Measurements from ENCODE around the gene GPSM1. TPM values are rescaled to one million over a fixed set of nuclear protein-coding genes. Genes with fewer than 3 reads are reported as not detected.

Gene GPSM1
- total and polyA plus RNA-seq, 9 of the 15 experiments (the other 6 are each of a cell fraction or from before 2014, with no cell fraction given), result 0.04 to 14.2 (median 3.1) TPM

- TF ChIP-seq ZFX (CRISPR knock-in tag; IDR thresholded peaks at IDR 0.05), result peak; percentile 60
- TF ChIP-seq PYGO2 (tag; IDR thresholded peaks at IDR 0.05), result no peak
- TF ChIP-seq GATAD2A (IDR thresholded peaks at IDR 0.05), result 0 out of 2 replicates have a peak, but pooled peaks have one; percentile 58
- TF ChIP-seq ZBTB7A (IDR thresholded peaks at IDR 0.05; ENCODE audit: borderline replicate concordance, control insufficient read depth, low read depth, low read length), result peak; percentile 49; the same call in 1 of the 2 replicates
- TF ChIP-seq, protein P1, sequence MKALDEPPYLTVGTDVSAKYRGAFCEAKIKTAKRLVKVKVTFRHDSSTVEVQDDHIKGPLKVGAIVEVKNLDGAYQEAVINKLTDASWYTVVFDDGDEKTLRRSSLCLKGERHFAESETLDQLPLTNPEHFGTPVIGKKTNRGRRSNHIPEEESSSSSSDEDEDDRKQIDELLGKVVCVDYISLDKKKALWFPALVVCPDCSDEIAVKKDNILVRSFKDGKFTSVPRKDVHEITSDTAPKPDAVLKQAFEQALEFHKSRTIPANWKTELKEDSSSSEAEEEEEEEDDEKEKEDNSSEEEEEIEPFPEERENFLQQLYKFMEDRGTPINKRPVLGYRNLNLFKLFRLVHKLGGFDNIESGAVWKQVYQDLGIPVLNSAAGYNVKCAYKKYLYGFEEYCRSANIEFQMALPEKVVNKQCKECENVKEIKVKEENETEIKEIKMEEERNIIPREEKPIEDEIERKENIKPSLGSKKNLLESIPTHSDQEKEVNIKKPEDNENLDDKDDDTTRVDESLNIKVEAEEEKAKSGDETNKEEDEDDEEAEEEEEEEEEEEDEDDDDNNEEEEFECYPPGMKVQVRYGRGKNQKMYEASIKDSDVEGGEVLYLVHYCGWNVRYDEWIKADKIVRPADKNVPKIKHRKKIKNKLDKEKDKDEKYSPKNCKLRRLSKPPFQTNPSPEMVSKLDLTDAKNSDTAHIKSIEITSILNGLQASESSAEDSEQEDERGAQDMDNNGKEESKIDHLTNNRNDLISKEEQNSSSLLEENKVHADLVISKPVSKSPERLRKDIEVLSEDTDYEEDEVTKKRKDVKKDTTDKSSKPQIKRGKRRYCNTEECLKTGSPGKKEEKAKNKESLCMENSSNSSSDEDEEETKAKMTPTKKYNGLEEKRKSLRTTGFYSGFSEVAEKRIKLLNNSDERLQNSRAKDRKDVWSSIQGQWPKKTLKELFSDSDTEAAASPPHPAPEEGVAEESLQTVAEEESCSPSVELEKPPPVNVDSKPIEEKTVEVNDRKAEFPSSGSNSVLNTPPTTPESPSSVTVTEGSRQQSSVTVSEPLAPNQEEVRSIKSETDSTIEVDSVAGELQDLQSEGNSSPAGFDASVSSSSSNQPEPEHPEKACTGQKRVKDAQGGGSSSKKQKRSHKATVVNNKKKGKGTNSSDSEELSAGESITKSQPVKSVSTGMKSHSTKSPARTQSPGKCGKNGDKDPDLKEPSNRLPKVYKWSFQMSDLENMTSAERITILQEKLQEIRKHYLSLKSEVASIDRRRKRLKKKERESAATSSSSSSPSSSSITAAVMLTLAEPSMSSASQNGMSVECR (CRISPR knock-in tag; IDR thresholded peaks at IDR 0.05), result peak; percentile 17; the same call in 1 of the 2 replicates
- TF ChIP-seq, protein P2, sequence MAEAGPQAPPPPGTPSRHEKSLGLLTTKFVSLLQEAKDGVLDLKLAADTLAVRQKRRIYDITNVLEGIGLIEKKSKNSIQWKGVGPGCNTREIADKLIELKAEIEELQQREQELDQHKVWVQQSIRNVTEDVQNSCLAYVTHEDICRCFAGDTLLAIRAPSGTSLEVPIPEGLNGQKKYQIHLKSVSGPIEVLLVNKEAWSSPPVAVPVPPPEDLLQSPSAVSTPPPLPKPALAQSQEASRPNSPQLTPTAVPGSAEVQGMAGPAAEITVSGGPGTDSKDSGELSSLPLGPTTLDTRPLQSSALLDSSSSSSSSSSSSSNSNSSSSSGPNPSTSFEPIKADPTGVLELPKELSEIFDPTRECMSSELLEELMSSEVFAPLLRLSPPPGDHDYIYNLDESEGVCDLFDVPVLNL (CRISPR knock-in tag; IDR thresholded peaks at IDR 0.05; ENCODE audit: low read depth), result no peak
- 0 out of 2 replicates have a peak, but pooled peaks have one; percentile 17 for TF ChIP-seq ZBTB2 (IDR thresholded peaks at IDR 0.05)
- TF ChIP-seq PHF8 (IDR thresholded peaks at IDR 0.05; ENCODE audit: borderline replicate concordance, low read length), result peak; percentile 17; the same call in 1 of the 2 replicates
- no peak for TF ChIP-seq THRAP3 (IDR thresholded peaks at IDR 0.05; ENCODE audit: borderline replicate concordance)
- in situ Hi-C loops (cut with MboI) (loop anchor here (25.0 kb wide), 1 partner anchor 310 kb away; no protein-coding TSS in a partner anchor), intact Hi-C loops (cut with micrococcal nuclease) (no loop called here)
- DNase-seq (ENCODE audit: extremely low read depth in 1 of 4, low spot score in 3 of 4), result no peak
- peak overlapping the region; percentile 59 to 88 for H3K9ac ChIP-seq (ENCODE audit: insufficient read depth in 1 of 2, low read depth in 2 of 2, low read length in 2 of 2)
- peak overlapping the region; percentile 68; the same call in 1 of the 3 replicates for H3K27ac ChIP-seq (ENCODE audit: extremely low read depth, low read depth, low read length)
- ChIA-PET CTCF (ENCODE audit: low intra/inter-chr PET ratio) (no interaction called here), POLR2A (interaction anchor here (0.5 to 1.6 kb wide), 3 partner anchors 10 to 37 kb away, joined by 3 to 5 read pairs (median 3); partner anchors contain the start of gene DNLZ)
- H3K4me2 ChIP-seq (ENCODE audit: insufficient read depth, low read length), result peak overlapping the region; percentile 21
- H3K9me1 ChIP-seq (ENCODE audit: control insufficient read depth, insufficient read depth, low read length), result no peaks in the 10 kb centered on the region
- H3K36me3 ChIP-seq (ENCODE audit: control insufficient read depth, insufficient read depth, low read length), result no peaks in the 10 kb centered on the region
- BruUV-seq (replicated peaks), result no TSS peak
- 59% methylated on average over 12 of the region's 17 CpGs for WGBS (ENCODE audit: insufficient coverage, low coverage, missing lambda C conversion rate)
- peak overlapping the region; percentile 52 for H3K4me3 ChIP-seq
- H2AFZ ChIP-seq (ENCODE audit: low read depth, low read length), result peak overlapping the region; percentile 84
- no peak for FAIRE-seq
- ATAC-seq, result peak; percentile 10; the same call in 2 of the 3 replicates
- no peaks in the 10 kb centered on the region for H3K9me3 ChIP-seq (replicated peaks; ENCODE audit: control insufficient read depth, insufficient read depth, low read depth, low read length)
- no peaks in the 10 kb centered on the region; the same call in 1 of the 2 replicates for H4K20me1 ChIP-seq (replicated peaks; ENCODE audit: control insufficient read depth, insufficient read depth, low read length)
- peaks cover 15% of the 10 kb centered on the region for H3K79me2 ChIP-seq (ENCODE audit: control insufficient read depth, insufficient read depth, low read length)
- peaks cover 4 to 87% of the 10 kb centered on the region in 2 experiments for H3K4me1 ChIP-seq (replicated peaks in 1 of 2; ENCODE audit: control insufficient read depth in 2 of 2, insufficient read depth in 2 of 2, low read length in 2 of 2)
- H3K27me3 ChIP-seq (ENCODE audit: control insufficient read depth in 2 of 2, insufficient read depth in 2 of 2, low read length in 2 of 2), result peaks cover 13 to 28% of the 10 kb centered on the region in 2 experiments; a peak in 4 of 5 replicates
Measured at GRCh38 chr9:136326761-136327303, 507 bp upstream of the GPSM1 start.

All from K562 (cell line).